ENCODE data around the gene DEGS2.

Gene DEGS2

DNA sequence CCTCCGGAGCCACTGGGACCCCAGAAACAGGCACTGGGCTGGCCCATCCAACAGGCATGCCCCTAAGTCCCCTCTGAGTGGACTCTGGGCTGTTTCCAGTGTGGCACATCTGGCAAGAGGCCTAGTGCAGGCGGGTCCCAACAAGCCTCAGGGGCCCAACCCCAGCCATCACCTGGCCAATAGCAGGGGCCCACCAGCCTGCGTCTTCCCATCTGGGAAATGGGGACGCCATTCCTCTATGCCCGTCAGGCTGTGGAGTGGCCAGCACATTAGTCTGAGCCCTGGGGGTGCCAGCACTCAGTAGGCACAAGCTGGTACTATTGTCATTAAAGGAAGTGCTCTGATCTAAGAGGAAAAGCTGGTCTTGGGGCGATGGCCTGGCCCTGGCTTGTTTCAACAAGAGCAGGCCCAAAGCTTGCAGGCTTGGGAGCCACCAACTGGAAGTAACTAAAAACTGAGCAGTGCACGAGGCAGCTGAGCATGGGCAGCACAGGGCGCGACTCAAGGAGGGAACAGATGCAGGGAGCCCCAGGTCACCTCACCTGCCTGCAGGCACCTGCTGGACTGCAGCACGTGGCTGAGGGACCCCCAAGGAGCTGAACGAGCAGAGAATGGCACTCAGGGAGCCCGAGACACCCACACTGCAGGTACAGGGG lies 8.4 kb downstream of the DEGS2 start:
- H3K27ac ChIP-seq, result peak overlapping the region in 1 of 21 experiments; percentile 11
- H3K4me3 ChIP-seq, result no peak overlapping the region

DNA sequence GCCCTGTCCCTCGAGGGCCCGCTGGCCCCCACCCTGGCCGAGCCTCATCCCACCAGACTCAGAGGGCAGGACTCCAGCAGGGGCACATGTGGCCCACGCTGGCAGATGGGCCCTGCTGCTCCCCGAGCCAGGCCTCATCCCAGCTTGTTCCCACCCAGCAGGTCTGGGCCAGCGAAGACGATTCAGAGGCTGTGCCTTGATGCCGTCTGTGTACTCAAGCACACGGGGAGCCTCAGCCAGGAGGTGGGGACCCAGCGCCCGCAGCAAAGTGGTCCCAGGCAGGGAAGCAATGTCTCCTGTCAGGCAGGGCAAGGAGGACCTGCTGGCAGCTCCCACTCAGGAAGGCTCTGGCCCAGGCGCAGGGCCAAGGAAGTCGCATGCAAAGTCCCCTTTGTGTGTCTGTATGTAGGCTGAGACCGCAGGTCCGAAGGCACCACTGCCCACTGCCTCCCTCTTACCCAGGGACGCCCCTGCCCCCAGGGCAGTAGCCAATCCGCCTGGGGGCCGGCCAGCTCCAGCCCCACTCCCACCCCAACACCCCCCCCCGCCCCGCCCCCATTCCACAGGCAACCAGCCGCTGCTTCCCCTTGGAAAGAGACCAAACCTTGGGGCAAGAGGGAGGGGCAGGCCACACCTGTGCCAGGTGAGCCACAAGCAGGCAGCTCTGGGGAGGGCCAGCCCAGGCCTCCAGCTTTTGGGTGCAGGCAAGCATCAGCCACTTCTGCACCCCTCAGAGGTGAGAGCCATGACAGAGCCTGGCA lies 9.4 kb downstream of the DEGS2 start:
- no peak overlapping the region for H3K4me3 ChIP-seq

DNA sequence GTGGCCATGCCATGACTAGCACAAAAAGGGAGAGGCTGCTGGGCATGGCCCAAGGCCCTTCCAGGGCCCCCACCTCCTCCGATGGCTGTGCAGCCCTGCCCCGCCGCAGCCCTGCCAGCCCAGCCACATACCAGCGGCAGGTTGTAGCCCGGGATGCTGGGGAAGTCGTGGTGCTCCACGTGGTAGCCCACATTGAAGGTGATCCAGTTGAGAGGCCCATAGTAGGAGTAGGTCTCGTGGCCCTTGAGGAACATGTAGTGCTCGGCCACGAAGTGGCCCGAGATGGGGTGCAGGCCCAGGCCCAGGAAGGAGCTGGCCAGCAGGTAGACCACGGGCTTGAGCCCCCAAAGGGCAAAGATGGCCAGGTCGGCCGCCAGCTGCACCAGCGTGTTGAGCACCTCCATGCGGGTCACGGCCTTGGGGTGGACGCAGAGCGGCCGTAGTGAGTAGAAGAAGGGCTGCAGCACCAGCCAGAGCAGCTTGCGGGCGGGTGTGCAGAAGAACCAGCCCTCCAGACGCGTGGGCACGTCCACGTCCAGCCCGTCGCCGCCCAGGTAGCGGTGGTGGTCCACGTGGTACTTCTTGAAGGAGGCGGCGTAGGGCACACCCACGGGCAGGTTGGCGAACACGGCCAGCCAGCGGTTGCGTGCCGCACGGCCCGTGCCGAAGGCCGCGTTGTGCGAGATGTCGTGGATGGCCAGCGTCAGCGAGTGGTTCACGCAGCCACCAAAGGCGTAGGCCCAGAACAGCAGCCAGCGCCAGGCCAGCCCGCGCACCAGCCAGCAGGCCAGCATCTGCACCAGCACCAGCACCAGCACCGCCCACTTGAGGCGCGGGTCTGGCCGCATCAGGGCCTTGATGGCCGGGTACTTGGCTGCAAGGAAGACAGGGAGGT lies 10.4 kb downstream of the DEGS2 start:
- H3K4me3 ChIP-seq, result no peak overlapping the region

More for the DNA sequence above, 9.4 kb downstream of the DEGS2 start:
- no peak overlapping the region for H3K27ac ChIP-seq

DNA sequence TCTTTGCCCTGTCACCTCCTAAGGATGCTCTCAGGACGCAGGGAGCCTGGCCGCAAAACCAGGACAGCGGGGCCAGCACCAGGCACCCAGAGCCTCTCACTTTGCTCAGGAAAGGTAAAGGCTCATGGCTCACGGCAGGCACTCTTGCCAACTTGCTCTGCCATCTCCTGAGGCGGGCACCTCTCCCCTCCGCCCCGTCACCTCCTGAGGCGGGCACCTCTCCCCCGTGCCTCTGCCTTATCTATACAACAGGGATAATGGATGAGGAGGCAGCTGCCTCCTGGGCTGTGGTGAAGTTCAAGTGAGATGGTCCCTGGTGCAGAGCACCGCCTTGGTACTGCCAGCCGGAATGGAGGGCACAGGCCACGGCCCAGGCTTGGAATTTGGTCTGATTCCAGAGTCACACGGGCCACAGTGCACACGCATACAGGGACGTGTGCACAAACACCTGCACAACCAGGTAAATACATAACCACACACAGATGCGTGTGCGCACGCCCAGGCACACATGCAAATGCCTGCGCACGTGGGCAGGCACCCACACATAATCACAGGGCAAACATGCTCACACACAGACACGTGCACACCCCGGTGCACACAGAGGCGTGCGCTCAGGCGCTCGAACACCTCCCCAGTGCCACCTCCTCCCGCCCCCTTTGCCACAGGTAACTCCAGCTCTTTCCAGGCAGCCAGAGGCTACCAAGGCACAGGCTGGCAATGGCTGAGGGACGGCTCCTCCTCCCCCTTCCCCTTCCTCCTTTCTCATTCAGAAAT lies 11.6 kb downstream of the DEGS2 start:
- peak overlapping the region in 2 of 21 experiments; percentile 13 to 37 for H3K27ac ChIP-seq

More for the DNA sequence above, 10.4 kb downstream of the DEGS2 start:
- no peak overlapping the region for H3K27ac ChIP-seq

DNA sequence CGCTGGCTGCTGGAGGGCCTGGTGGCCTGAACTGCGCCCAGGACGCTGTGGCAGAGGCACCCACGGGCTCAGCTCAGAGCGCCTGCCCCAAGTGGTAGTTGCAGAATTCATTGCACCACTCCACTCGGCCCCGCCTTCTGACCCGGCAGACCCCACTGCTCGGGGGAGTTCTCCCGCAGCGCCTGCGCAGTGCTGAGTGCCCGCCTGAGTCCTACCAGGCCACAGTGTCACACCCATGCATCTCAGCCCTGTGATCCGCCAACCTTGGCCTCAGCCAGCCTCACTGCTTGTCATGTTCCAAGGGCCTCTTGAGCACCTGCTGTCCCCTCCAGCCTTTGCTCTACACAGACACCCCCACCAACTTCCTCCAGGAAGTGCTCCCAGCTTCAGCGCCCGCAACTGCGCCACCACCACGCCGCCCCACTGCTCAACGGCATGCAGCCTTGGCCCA lies 12.2 kb downstream of the DEGS2 start:
- Histone ChIP-seq H3K27ac (peak overlapping the region in 2 of 21 experiments; percentile 13 to 37), H3K4me3 (no peak overlapping the region)

More for the DNA sequence above, 11.6 kb downstream of the DEGS2 start:
- H3K4me3 ChIP-seq, result no peak overlapping the region

DNA sequence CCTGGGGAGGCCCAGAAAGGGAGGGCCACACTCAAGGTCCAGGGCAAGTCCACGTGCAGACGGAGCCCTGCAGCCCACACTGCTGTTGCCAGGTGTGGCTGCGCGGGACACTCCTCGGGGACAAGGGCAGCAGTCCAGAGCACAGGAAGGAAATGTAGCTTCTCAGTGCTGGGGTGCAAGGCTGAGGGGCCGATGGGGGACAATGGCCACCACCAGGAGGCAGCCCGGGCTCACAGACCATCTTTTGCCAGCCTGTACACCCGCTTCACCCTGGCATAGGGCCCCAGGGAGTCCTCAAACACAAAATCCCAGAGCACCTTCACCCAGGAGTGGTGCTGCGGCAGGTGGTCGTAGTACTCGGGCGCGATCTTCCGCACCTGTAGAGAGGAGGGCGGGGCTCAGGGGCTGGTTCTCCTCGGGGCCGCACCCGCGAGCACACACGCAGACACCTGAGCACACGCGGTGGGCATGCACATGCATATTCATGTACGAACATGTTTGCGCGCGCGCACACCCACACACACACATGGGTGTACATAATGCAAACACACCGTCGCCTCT lies 12.8 kb downstream of the DEGS2 start:
- Histone ChIP-seq H3K4me3 (no peak overlapping the region), H3K27ac (no peak overlapping the region)

DNA sequence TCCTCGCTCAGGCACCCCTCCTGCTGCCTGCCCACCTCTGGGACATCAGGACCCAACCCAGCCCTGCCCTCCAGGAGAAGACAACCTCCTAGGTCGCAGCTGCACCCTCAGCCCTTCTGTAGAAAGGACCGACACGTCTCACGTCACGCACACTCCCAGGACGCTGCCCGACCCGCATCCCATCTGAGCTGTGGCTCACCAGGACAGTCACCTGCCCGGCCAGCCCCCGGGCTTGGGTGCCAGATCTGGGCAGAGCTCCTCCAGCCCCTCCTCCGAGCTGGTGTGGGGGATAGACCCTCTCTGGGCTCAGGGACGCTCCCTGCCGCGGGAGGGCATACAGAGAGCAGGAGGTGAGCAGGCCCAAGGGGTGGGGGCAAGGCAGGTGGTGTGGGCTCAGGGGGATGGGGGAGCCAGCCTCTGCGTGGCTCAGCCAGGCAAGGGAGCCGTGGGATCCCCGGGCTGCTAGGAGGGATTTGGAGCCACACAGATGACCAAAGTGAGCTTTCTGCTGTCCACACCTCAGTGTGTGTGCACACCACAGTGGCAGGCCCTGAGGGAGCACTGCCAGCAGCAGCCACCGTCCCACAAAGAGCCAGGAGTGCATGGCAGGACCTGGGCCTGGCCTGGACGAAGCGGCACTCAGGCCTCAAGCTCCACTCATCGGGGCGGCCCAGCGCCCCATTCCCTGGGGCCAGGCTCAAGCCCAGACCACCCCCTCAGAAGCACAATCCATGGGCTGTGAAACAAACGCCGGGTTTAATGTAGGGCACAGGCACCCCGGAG lies 13.6 kb downstream of the DEGS2 start:
- Histone ChIP-seq H3K4me3 (no peak overlapping the region), H3K27ac (no peak overlapping the region)

DNA sequence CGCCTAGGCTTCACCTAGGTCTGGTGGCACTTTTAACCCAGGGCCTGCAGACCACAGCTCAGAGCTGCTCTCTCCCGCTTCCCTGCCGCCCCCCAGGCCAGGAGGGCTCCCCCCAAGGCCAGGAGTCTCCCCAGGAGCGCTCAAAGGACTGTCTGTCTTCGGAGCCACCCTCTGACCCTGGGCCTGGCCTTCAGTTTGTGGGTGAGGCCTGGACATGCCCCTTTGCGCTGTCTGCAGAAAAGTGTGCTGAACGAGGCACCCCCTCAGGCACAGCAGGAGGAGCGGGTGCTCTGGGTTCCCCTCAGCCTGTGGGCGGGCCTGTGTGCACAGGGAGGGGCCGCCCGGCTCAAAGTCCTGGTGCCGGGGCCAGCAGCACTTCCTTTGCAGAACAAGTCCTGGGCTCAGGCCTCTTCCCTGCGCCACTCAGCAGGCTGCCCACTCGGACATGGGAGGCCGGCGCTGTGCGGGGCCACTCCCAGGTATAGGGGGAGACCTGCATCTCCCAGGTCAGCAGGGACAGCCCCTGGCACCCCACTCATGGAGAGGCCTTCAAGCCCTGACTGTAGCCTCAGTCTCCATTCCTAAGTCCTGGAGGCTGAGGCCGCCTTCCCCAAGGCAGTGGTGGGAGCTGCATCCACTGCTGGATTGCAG lies 14.3 kb downstream of the DEGS2 start:
- H3K4me3 ChIP-seq, result no peak overlapping the region
- peak overlapping the region in 2 of 21 experiments; percentile 12 to 20 for H3K27ac ChIP-seq

DNA sequence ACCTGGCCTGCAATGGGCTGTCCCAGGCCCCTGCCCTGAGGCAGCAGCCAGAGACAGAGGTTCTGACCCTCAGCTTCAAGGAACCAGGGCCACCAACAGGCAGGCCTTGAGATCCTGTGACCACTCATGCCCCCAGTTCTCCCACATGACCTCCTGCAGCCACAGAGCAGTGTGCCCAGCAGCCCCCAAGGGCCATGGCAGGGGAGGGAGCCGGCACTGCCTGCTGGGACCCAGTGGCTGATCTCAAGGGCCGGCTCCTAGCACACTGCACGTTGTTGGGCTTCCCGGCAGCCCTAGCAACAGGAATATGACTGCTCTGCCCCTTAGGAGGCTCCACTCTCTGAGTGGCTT lies 14.8 kb downstream of the DEGS2 start:
- H3K27ac ChIP-seq, result peak overlapping the region in 1 of 21 experiments; percentile 12
- H3K4me3 ChIP-seq, result no peak overlapping the region

DNA sequence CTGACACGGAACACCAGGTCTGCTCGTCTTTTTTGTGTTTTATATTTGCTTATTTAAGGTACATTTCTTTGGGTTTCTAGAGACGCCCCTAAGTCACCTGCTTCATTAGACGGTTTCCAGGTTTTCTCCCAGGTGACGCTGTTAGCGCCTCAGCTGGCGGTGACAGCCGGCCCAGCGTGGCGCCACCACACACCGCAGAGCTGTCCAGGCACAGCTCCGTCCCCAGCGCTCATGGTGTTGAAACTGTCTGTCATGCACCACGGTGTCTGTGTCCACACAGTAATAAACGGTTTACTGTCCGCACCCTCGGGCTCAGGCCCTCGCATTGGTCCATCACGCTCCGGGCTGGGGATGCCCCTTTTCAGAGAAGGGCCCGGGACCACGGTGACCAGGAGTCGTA lies 15.5 kb downstream of the DEGS2 start:
- H3K4me3 ChIP-seq, result no peak overlapping the region
- H3K27ac ChIP-seq, result no peak overlapping the region

DNA sequence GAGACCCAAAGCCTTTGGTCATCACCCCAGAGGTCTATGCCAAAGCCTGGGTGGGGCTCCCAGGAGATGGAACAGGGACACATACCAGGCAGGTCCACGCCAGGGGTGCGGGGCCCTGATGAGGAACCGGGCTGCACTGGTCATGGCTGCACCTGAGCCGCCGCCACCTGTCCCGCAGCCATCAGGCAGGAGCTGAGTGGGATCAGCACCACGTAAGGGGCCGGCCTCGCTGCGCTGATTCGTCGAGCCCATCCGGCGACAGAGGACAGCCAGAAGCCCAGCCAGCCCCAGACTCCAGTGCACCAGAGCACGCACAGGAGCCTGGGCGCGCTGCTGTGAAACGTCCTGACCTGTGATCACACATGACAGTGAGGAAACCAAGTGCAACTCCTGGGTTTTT lies 15.9 kb downstream of the DEGS2 start:
- Histone ChIP-seq H3K4me3 (no peak overlapping the region), H3K27ac (peak overlapping the region in 2 of 21 experiments; percentile 23 to 39)

DNA sequence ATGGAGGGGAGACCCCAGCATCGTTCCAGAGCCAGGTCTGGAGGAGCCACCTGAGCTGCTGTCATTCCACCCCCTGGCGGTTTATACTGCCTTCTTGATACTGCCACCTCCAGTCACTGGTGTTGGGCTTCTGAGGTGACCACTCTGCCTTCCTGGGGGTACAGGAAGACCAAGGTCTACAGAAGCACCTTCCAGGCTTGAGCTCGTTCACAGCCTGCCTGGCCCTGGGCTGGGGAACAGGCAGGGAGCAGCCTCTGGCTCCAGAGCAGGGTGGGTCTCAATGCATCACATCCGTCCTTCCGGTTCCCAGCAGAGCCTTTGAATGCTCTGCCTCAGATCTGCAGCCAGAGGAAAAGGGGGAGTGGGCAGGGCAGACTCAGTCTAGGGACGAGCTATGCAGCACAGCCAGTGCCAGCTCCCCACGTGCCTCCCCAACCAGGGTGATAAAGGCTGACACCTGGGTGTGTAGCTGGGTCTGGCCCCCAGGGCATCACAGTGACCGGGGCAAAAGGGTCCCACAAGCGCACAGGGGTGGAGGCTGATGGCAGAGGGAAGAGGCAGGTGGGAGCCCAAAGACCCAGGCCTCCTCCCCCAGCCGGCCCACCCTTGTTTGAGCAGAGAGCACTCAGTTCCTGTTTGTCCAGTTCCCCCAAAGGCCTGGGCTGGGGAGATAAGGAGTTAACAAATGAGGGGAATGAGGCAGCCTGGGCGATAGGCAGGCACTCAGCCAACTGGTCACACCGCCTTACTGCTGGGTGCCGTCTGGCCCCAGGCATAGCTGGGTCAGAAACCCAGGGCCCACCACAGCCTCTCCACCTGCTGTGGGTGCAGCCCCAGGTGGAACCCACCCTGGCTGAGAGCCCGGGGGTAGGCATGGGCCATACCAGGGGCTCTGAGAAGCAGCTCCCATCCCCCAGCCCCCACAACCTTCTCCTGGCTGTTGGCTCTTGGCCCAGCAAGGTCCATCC lies 17.1 kb downstream of the DEGS2 start:
- Histone ChIP-seq H3K27ac (peak overlapping the region in 16 of 21 experiments; percentile 2 to 76 (median 36)), H3K4me3 (no peak overlapping the region)

DNA sequence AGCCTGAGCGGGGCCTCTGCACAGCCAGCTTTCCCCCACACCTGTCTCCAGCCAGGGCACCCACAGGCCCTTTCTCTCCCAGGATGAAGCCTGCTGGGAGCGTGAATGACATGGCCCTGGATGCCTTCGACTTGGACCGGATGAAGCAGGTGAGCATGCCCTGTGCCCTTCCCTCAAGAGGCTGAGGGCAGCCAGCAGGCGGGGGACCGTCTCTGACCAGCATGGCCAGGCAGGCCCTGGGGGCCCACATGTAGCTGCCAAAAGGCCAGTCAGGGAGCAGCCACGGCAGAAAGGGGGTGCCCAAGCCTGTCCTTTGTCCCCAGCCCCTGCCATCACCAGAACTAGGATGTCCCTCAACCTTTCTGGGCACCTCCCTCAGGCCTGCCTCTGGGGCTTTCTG lies 18.3 kb downstream of the DEGS2 start:
- Histone ChIP-seq H3K27ac (peak overlapping the region in 11 of 21 experiments; percentile 9 to 76 (median 49)), H3K4me3 (no peak overlapping the region)

DNA sequence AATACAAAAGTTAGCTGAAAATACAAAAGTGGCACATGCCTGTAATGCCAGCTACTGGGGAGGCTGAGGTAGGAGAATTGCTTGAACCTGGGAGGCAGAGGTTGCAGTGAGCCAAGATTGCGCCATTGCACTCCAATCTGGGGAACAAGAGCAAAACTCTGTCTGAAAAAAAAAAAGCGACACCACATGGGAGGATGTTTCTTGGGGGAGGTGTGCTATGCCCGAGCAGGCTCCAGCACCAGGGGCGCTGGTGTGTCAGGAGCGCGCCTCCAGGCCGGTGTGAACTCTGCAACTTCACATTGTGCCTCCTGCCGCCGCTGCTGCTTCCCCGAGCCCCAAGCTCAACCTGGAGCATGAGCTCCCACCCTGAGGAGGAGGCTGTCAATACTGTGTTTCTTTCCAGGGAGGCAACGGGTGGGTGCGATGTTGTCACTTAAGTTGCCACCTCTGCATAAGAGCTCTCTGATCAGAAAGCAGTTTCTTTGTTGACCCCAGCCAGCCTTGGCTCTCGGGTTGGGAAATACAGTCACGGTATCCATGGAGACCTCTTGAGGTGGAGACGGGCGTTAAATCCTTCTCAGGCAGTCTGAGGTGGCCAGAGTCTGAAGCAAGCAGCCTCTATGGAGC lies 18.9 kb downstream of the DEGS2 start:
- Histone ChIP-seq H3K27ac (peak overlapping the region in 5 of 21 experiments; percentile 17 to 69 (median 61)), H3K4me3 (no peak overlapping the region)

DNA sequence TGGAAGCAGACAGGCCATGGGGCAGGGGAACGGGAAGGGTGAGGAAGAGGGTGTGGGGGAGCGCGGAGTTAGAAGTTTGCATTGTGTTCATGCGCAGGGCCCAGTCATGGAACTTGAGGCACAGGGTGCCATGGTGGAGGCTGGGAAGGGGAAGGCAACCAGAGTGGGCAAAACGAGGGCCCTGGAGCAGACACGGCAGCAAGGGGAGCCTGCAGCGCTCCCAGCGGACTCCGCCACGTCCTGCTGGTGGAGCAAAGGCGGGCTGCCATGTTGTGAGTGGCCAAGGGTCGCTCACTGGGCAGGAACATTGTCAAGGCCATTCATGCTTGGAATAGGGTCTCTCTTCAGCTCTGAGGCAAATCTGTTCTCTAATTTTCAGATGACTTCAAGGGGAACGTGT lies 20.5 kb downstream of the DEGS2 start:
- no peak overlapping the region for H3K4me3 ChIP-seq
- H3K27ac ChIP-seq, result no peak overlapping the region

DNA sequence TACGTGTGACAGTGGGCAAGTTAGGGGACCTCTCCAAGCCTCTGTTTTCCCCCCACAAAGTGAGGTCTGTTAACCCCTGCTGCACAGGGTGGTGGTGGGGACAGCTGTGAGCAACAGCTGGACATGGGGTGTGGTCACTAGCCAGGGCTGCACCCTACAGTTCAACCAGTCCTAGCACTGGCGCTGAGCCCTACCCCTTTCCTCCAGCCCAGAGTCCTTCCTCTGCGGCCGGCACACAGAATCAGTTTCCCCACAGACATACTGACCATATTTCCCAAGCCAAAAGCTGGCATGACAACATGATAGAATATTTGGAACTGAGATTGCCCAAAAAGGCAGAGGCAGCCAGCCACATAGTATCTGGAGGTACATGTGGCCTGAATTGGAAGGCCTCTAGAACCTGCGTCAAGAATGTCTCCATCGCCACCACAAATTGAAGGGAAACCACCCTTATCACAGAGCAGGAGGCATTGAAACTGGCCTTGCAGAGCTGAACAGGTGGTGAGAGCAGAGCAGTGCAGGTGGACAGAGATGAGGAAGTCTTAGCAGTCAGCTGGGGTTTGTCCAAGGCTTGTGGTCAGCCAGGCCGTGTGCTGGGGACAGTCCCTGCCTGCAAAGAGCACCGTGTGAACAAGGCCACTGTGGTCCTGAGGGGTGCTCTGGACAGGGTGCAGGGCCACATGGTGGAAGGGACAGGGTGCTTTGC lies 21.2 kb downstream of the DEGS2 start:
- Histone ChIP-seq H3K27ac (no peak overlapping the region), H3K4me3 (no peak overlapping the region)

All from skin epidermis (tissue), 12 donors.